Cardiac muscle cell (in vitro differentiated cells and primary cell): ENCODE data around the gene SEMA4D. TPM values are rescaled to one million over a fixed set of nuclear protein-coding genes. Genes with fewer than 3 reads are reported as not detected.

Experiments used
- DNase-seq, 2 donors: peaks; one replicate each; pipeline versions ENCODE4 v3.0.0 to v3.0.0-alpha.2; 2010 to 2017; ENCODE audit warnings: low read depth in 1 of 2, low spot score in 1 of 2
- H3K27ac ChIP-seq: fragments of 200-600 bp; sonication (generic); 2 replicates; pipeline ENCODE4 v1.5.1; 2016
- H3K27me3 ChIP-seq: fragments of 200-600 bp; sonication (generic); 2 replicates; pipeline ENCODE4 v1.6.0; 2016; ENCODE audit warnings: control low read depth
- H3K36me3 ChIP-seq: fragments of 200-600 bp; sonication (generic); 2 replicates; pipeline ENCODE4 v1.5.1; 2016; ENCODE audit warnings: control low read depth
- H3K4me1 ChIP-seq: fragments of 200-600 bp; sonication (generic); 2 replicates; pipeline ENCODE4 v1.8.1; 2017; ENCODE audit warnings: low read depth, mild to moderate bottlenecking, mixed run types
- H3K4me3 ChIP-seq: fragments of 200-600 bp; sonication (generic); 2 replicates; pipeline ENCODE4 v1.5.1; 2016; ENCODE audit warnings: mild to moderate bottlenecking
- H3K9me3 ChIP-seq: fragments of 200-600 bp; sonication (generic); 2 replicates; pipeline ENCODE4 v1.5.1; 2017; ENCODE audit warnings: low read depth, mild to moderate bottlenecking, control low read depth
- polyA plus RNA-seq: library from polyadenylated mRNA; unstranded; fragments of >200 nt; fragmentation: Nextera tagmentation; extraction: Ambion mirVana; gene quantifications from 2 replicates; pipeline ENCODE4 v1.2.1, GENCODE V29; 2016
- total RNA-seq: library from RNA; depleted of rRNA; stranded (reverse); fragments of >200 nt; gene quantifications from 2 replicates; pipeline ENCODE4 v1.2.3, GENCODE V29; 2016
- TF ChIP-seq, protein P1 (sequence below): IDR thresholded peaks from 2 replicates; pipeline ENCODE4 v1.5.1; 2012; ENCODE audit warnings: low read depth, mild to moderate bottlenecking, low read length

The SEMA4D gene
- total and polyA plus RNA-seq, 2 experiments from 2014 or later, result 16.5 to 34.2 TPM

DNA sequence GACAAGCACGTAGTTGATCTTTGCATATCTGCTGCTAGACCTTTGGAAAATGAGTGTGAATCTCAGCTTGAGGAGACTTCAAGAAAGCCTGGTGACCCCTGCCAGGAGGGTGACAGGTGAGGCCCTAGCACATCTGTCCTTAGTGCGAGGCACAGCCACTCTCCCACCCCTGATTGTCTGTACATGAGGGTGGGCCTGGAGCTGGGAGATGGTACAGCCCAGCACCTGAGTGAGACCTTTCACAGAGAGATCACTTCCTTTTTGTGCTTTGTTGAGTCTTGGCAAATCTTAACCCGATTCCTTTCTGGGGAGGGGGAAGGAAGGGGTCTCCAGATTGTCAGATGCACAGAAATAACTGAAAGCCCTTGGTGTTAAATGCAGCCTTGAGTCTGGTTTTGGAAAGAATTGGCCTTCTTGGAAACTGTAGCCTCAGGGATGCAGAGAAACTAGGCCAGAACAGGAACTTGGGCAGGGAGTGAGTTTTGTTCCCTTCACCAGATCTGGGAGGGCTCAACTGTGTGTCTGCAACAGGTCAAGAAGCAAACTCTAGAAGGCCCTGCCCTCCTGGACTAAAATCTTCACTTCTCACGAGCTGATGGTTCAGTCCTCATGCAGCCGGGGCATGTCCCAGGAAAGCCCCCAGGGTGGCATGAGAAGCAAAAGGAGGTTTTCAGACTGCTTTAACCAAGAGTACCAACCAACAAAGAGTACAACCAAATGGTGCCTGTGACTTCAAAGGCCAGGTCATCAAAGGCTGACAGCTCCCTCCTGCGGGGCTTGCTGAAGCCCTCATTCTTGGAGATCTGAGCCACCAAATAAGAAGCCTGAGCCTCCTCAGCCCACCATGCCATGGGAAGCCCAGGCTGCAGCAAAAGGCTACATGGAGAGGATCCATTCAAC lies 20.8 kb upstream of the SEMA4D start:
- Histone ChIP-seq H3K9me3 (no peaks in the 10 kb centered on the region), H3K4me3 (no peak overlapping the region), H3K27me3 (no peaks in the 10 kb centered on the region), H3K27ac (no peak overlapping the region), H3K4me1 (no peaks in the 10 kb centered on the region), H3K36me3 (no peaks in the 10 kb centered on the region)
- TF ChIP-seq, protein P1, sequence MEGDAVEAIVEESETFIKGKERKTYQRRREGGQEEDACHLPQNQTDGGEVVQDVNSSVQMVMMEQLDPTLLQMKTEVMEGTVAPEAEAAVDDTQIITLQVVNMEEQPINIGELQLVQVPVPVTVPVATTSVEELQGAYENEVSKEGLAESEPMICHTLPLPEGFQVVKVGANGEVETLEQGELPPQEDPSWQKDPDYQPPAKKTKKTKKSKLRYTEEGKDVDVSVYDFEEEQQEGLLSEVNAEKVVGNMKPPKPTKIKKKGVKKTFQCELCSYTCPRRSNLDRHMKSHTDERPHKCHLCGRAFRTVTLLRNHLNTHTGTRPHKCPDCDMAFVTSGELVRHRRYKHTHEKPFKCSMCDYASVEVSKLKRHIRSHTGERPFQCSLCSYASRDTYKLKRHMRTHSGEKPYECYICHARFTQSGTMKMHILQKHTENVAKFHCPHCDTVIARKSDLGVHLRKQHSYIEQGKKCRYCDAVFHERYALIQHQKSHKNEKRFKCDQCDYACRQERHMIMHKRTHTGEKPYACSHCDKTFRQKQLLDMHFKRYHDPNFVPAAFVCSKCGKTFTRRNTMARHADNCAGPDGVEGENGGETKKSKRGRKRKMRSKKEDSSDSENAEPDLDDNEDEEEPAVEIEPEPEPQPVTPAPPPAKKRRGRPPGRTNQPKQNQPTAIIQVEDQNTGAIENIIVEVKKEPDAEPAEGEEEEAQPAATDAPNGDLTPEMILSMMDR, result no peak
- no peak for DNase-seq

DNA sequence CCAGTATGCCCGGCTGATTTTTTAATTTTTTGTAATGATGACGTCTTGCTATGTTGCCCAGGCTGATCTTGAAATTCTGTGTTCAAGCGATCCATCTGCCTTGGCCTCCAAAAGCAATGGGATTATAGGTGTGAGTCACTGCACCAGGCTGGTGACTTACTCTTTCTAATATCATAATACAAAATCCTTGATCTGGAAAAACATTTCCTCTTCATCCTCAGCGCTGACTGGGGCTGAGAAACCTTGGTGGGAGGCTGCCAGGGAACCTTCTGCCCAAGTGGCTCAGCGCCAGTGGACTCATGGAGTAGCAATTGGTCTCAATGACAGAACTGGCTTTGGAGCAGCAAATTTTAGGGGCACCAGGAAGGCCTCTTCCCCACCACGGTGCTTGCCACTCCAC lies 17.5 kb upstream of the SEMA4D start:
- H3K27me3 ChIP-seq, result no peaks in the 10 kb centered on the region
- TF ChIP-seq, protein P1, result no peak
- no peak overlapping the region for H3K4me3 ChIP-seq
- no peaks in the 10 kb centered on the region for H3K4me1 ChIP-seq
- H3K27ac ChIP-seq, result no peak overlapping the region
- no peak for DNase-seq
- H3K36me3 ChIP-seq, result no peaks in the 10 kb centered on the region
- H3K9me3 ChIP-seq, result no peaks in the 10 kb centered on the region

DNA sequence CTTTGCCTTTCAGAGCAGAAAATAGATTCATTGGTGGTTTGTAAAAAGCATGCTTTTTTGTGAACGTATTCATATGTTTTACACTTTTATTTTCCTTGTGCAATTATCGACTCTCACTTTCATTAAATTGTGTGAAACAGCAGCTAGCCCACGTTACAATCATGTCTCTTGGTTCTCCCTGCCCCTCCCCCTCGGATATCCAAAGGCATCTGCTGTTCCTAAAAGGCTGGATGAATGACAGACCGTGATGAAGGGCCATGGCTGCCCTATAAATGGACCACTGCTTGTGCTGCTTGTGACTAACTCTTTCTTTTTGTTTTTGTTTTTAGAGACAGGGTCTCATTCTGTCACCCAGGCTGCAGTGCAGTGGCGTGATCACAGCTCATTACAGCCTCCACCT lies 17.0 kb upstream of the SEMA4D start:
- H3K9me3 ChIP-seq, result no peaks in the 10 kb centered on the region

DNA sequence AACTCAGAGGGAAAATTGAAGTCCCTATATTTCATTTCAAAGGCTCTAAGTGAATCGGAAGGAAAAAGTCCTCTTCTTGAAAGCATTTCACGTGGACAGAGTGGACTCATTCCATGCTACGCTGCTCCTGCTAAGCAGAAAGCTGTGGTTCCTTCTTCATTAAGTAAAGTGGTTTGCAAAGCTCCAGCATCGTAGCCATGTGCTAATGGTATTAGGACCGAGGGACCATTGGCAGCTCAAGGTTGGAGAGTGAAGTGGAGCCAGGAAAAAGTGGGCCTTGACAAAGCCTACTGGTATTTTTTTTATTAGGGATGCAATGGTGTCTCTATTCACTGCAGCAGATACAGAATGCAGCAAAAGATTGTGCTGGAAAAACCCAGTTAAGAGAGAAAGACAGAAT lies 16.4 kb upstream of the SEMA4D start:
- H3K27ac ChIP-seq, result no peak overlapping the region
- H3K9me3 ChIP-seq, result no peaks in the 10 kb centered on the region
- H3K4me1 ChIP-seq, result no peaks in the 10 kb centered on the region
- no peaks in the 10 kb centered on the region for H3K27me3 ChIP-seq
- H3K4me3 ChIP-seq, result no peak overlapping the region
- H3K36me3 ChIP-seq, result no peaks in the 10 kb centered on the region
- DNase-seq, result no peak
- TF ChIP-seq, protein P1, result no peak

More for the DNA sequence above, 17.0 kb upstream of the SEMA4D start:
- Histone ChIP-seq H3K4me3 (no peak overlapping the region), H3K36me3 (no peaks in the 10 kb centered on the region), H3K27me3 (no peaks in the 10 kb centered on the region), H3K4me1 (no peaks in the 10 kb centered on the region), H3K27ac (no peak overlapping the region)
- TF ChIP-seq, protein P1, result no peak
- no peak for DNase-seq

DNA sequence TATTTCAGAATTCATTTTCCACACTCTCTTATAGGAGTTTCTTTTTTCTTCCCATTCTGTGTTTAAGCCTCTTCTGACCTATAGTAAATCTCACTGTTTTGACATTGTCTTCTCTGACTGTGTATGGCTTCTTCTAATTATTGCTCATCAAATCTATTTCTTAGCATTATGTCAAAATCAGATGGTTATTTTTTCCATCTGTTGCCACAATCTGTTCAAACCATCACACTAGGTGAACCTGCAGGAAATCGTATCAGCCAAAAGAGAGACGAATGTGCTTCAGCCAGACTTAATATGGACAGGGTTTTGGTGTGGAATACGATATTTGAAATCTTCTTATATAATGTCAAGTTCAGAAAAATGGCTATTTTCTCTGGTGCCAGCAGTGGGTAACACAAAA lies 15.9 kb upstream of the SEMA4D start:
- Histone ChIP-seq H3K4me1 (no peaks in the 10 kb centered on the region), H3K4me3 (no peak overlapping the region), H3K27ac (no peak overlapping the region), H3K27me3 (no peaks in the 10 kb centered on the region), H3K9me3 (no peaks in the 10 kb centered on the region), H3K36me3 (no peaks in the 10 kb centered on the region)
- DNase-seq, result no peak
- TF ChIP-seq, protein P1, result no peak
